GM19397 (cell line): Measurements from ENCODE around the gene MGMT.

Experiments used
- ATAC-seq: cut with Tn5 transposase; IDR thresholded peaks from one replicate; pipeline ENCODE4 v1.9.1; 2021; ENCODE audit warnings: mild to moderate bottlenecking, moderate library complexity; ENCODE audit not compliant: unreplicated experiment

MGMT gene

DNA sequence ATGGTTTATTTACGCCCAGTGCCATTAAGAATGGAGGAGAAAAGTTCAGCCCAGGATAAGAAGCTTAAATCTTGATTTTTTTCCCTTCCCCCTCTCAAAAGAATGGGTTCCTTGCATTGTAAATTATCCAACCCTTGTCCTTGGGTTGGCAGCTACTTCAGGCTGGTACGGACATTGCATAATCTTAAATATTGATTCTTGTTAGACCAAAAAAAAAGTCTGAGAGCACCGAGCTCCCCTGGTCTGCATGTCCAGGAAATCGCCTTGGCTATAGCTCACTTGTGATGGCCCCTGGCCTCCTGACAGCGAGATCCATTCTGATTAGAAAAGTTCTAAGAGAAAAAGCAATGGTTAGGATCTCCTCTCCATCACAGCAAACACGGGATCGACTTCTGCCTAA is 345.4 kb downstream of the MGMT start:
- ATAC-seq = no peak

DNA sequence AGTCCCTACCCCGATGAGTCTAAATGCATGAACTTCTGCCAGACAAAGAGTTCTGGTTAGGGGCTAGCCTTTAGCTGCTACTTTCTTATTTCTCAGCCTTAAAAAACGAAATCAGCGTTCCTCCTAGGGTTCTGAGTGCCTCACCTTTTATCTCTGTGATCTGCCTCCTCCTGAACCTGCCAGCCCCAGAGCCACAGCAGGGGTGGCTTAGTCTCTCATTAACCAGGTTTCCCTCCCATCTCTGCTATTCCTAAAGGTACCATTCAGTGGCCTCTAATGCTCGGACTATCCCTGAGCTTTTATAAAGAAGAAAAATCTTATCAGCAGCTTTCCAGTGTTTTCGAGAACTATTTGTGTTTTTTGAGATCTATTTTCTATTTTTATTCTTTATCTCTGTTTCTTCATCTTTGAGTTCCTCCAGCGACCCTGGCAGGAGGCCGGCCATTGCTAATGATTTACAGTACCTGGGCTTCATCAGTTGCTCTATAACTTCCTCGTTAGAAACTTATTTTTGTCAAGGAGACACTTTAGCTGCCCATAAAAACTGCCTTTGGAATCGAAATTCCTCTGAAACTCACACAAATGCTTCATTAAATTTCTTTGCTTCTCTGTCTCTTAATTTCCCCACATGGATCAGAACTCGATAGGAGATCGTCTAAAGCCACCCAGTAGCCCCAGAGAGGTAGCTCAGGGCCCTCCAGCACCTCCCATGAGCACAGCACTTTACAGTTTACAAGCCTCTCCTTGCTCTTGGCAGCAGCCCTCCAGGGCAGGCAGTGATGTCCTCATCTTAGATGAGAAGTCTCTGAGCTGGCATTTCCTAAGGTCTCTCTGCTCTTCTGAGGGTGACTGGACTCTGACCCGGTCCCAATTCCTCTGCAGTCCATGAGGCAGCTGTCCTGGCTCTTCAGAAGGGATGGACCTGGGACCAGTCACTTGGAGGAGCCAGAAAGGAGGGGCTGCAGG is 347.9 kb downstream of the MGMT start:
- no peak for ATAC-seq

DNA sequence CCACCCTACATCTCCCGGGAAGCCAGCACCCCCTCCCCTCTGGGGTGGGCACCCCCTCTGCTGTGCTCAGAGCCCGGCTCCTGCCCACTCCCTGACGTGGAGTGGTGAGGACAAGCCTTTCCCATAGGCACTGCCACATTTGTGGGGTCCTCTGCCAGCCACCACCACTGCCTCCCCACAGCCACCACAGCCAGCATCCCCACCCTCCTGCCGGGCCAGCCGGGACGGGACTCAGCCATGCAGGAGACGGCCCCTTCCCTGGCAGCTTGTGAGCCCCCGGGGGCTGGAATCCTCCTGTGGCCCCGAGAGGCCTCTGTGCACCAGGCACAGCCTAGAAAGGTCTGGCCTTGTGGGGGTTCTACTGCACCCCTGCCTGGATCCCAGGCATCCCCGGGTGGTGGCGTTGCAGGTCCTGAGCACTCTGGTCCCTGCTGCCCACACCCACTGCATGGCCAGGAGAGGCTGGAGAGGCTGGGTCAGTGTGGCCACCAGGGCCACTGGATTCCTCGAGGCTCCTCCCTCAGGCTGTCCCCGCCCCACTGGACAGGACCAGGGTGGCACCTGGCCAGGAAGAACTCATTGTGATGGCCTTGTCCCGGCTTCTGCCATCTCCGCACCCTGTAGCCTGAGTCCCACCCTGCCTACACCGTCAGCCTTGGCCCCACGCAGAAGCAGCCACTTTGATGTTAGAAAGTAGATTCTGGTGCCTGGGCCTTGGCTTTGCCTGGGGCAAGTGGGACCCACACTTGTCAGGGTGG is 349.0 kb downstream of the MGMT start:
- no peak for ATAC-seq

DNA sequence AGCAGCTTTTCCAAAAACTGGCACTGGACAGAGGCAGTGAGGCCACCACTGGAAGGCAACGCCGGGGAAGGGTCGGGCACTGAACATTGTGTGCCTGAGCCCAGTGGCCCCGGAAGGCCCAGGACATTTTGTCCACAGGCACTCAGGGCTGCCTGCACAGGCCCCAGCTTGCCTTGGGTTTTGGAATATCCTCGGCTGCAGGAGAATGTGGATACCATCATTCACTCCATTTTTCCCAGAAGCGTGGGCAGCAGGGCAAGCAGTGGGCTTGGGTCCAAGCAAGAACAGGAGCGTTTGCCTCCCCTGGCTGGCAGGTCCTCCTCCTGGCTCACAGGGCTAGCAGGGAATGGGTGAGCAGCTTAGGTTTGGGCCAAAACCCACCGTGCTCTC is 349.6 kb downstream of the MGMT start:
- ATAC-seq = no peak
